Dermis blood vessel endothelial cell (primary cell): Measurements from ENCODE around the gene EXTL1. TPM values are rescaled to one million over a fixed set of nuclear protein-coding genes. Genes with fewer than 3 reads are reported as not detected.
"Not testable (repeated sequence)": the region's sequence is repeated elsewhere in the genome, so short reads cannot be mapped to it uniquely, and the experiment has no call there.

Source experiments
- DNase-seq: peaks from one replicate; pipeline ENCODE4 v3.0.0; 2010
- total RNA-seq: library from RNA; depleted of rRNA; stranded (reverse); fragments of >200 nt; gene quantifications from 2 replicates; pipeline ENCODE4 v1.2.3, GENCODE V29; 2014

Gene EXTL1
- total RNA-seq, result not detected in 2 replicates

GRCh38 chr1:26021647-26022403, at the start of gene EXTL1:
TSS of gene EXTL1 (plus strand) at chr1:26021775. CDS start at chr1:26022647, 872 bp downstream.
- peak; percentile 13 for DNase-seq

- DNase-seq, result no peak
These were observed 49.8 kb upstream of the EXTL1 start for GRCh38 chr1:25971811-25972180.

- DNase-seq, result no peak
These were observed 47.8 kb upstream of the EXTL1 start for GRCh38 chr1:25973610-25974321.

- DNase-seq, result no peak
These were observed 43.8 kb upstream of the EXTL1 start for GRCh38 chr1:25977801-25978200.

- DNase-seq, result no peak
These were observed 43.2 kb upstream of the EXTL1 start for GRCh38 chr1:25978403-25978802.

GRCh38 chr1:25979210-25979609, 42.4 kb upstream of the EXTL1 start:
- no peak for DNase-seq

- DNase-seq, result peak; percentile 13
These were observed 36.4 kb upstream of the EXTL1 start for GRCh38 chr1:25985171-25985570.

GRCh38 chr1:25985670-25986069, 35.9 kb upstream of the EXTL1 start:
- DNase-seq, result no peak

GRCh38 chr1:25986773-25987172, 34.8 kb upstream of the EXTL1 start:
- DNase-seq, result not testable (repeated sequence)

GRCh38 chr1:25987951-25988350, 33.6 kb upstream of the EXTL1 start:
- no peak for DNase-seq

- DNase-seq, result no peak
These were observed 31.9 kb upstream of the EXTL1 start for GRCh38 chr1:25989440-25990234.

GRCh38 chr1:25990251-25990650, 31.3 kb upstream of the EXTL1 start:
- no peak for DNase-seq

GRCh38 chr1:25990702-25991395, 30.7 kb upstream of the EXTL1 start:
- no peak for DNase-seq

- no peak for DNase-seq
These were observed 29.5 kb upstream of the EXTL1 start for GRCh38 chr1:25991937-25992688.

- DNase-seq, result no peak
These were observed 28.8 kb upstream of the EXTL1 start for GRCh38 chr1:25992689-25993171.

- DNase-seq, result no peak
These were observed 28.2 kb upstream of the EXTL1 start for GRCh38 chr1:25993197-25993951.

- DNase-seq, result no peak
These were observed 27.0 kb upstream of the EXTL1 start for GRCh38 chr1:25994402-25995150.

- peak; percentile 58 for DNase-seq
These were observed 24.4 kb upstream of the EXTL1 start for GRCh38 chr1:25996966-25997827.
